Measurements from ENCODE around the gene LY6G5C. TPM values are rescaled to one million over a fixed set of nuclear protein-coding genes. Genes with fewer than 3 reads are reported as not detected.
A peak's percentile ranks its signal among the peaks of the same experiment; 100 is the strongest.

Gene LY6G5C
- total and polyA plus RNA-seq, 9 of the 15 experiments (the other 6 are each of a cell fraction or from before 2014, with no cell fraction given) = 0.10 to 0.67 (median 0.46) TPM; not detected in 4

- TF ChIP-seq TOE1 (IDR thresholded peaks at IDR 0.05; ENCODE audit: borderline replicate concordance) (no peak), TOE1 (CRISPR knock-in tag; IDR thresholded peaks at IDR 0.05; ENCODE audit: borderline replicate concordance, low read depth) (peak; percentile 95), HMG20A (CRISPR knock-in tag; conservative IDR thresholded peaks at IDR 0.05) (no peak), CHAMP1 (IDR thresholded peaks at IDR 0.05) (no peak), RBM39 (optimal IDR thresholded peaks at IDR 0.05; ENCODE audit: low read depth, low read length) (no peak), ZNF785 (CRISPR knock-in tag; IDR thresholded peaks at IDR 0.05) (no peak), FOXK2 (conservative IDR thresholded peaks at IDR 0.05 in 1 of 2, IDR thresholded peaks at IDR 0.05 in 1 of 2; ENCODE audit: low read depth in 2 of 2) (peak; percentile 98 to 99), TGIF2 (CRISPR knock-in tag; IDR thresholded peaks at IDR 0.05) (no peak; the same call in 1 of the 2 replicates), ZBTB8A (IDR thresholded peaks at IDR 0.05; ENCODE audit: partially characterized antibody) (no peak), GABPA (tag; conservative IDR thresholded peaks at IDR 0.05; ENCODE audit: low read depth) (no peak), ZNF780A (CRISPR knock-in tag; IDR thresholded peaks at IDR 0.05) (no peak), ZKSCAN3 (CRISPR knock-in tag; IDR thresholded peaks at IDR 0.05) (no peak), ZNF444 (CRISPR knock-in tag; IDR thresholded peaks at IDR 0.05) (no peak; the same call in 1 of the 2 replicates), BACH1 (tag; IDR thresholded peaks at IDR 0.05) (no peak), CGGBP1 (CRISPR knock-in tag; IDR thresholded peaks at IDR 0.05) (peak; percentile 36; the same call in 1 of the 2 replicates), CTBP1 (IDR thresholded peaks at IDR 0.05; ENCODE audit: borderline replicate concordance) (no peak), JUN (IDR thresholded peaks at IDR 0.05; ENCODE audit: borderline replicate concordance, low read depth, low read length) (peak; percentile 48; the same call in 1 of the 2 replicates), JUN (CRISPR knock-in tag; IDR thresholded peaks at IDR 0.05; ENCODE audit: borderline replicate concordance) (no peak), ASH1L (IDR thresholded peaks at IDR 0.05; ENCODE audit: borderline replicate concordance, low read depth, partially characterized antibody) (no peak), SFPQ (IDR thresholded peaks at IDR 0.05; ENCODE audit: low read depth, low read length) (no peak)
Measured at GRCh38 chr6:31664790-31665500, 15.9 kb downstream of the LY6G5C start, which contains the start of gene GPANK1 (continued).
